ENCODE measurements around the gene ZNF571.

ZNF571 gene

DNA sequence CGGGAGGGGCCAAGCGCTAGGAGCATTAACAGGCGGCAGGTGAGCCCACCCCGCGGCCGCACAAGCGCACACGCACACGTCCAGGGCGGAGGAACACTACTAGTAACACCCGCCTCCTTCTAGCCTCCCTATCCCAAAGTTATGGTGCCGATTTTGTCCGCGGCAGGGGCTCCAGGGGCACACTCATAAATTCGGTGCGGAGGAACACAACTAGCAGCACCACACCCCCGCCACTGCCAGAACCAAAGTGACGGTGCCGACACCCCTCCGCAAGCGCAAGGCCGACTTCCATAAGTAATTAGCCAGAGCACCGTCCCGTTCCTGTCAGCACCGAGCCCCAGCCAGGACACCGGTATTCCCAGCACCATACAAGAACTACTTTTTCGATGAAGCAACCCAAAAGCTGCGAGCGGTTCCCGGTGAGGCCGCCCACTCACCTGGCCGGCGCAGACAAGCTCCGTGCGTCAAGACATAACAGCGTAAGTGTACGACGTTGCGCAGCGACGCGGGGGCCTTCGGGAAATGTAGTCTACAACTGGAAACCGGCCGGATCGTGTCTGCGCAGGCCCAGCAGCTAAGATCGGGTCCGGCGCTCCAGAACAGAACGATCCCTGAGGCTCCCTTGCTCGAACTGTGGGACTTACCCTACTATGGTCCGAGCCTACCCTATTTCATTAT is at the start of gene ZNF571, which contains the start of gene ZNF540:
TSS of gene ZNF571 (minus strand) at position 489 of the 678 bp plus-strand sequence. CDS start 8,116 bp downstream, outside the sequence.
TSS of gene ZNF540 (plus strand) at position 573 of the 678 bp plus-strand sequence. CDS start 3,572 bp downstream, outside the sequence.
- DNase-seq (ENCODE audit: low read depth) = peak; percentile 58

DNA sequence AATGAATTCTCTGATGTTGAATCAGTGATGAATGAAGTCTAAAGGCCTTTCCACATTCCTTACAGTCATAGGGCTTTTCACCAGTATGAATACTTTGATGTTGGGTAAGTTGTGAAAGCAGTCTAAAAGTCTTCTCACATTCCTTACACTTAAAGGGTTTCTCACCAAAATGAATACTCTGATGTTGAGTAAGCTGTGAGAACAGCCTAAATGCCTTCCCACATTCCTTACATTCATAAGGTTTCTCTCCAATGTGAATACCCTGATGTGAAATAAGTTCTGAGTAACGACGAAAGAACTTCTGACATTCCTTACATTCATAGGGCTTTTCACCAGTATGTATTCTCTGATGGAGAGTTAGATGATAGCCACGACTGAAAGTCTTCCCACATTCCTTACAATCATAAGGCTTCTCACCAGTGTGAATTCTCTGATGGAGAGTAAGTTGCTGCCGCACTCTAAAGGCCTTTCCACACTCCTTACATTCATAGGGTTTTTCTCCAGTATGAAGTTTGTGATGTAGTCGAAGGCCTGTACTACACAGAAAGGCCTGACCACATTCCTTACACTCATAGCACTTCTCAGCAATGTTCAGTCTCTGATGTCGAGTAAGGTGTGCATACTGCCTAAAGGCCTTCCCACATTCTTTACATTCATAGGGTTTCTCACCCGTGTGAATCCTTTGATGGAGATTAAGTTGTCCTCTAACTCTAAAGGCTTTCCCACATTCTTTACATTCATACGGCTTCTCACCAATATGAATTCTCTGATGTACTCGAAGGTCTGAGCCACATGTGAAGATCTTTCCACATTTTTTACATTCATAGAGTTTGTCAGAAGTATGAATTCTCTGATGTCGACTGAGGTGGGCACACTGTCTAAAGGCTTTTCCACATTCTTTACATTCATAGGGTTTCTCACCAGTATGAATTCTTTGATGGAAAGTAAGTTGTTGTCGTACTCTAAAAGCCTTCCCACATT is 40.8 kb upstream of the ZNF571 start:
- DNase-seq (ENCODE audit: low read depth) = no peak

DNA sequence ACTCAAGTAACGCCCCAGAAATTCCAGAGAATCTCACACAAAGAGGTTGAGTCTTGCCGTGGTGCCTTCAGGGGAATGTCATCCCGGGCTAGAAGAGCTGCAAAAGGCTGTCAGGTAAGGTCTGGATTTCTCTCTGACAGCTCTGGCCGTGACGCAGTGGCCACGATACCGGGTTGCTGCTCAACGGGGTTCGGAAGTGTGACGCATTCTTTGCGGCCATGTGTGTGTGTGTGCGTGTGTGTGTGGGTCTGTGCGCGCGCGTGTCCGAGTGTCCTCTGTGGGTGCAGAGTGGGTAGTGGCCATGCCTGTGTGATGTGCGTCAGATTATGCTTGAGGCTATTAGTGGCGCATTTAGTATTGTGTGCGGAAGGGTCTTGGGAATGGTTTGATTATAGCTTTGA is 390 bp upstream of the ZNF571 start:
- DNase-seq (ENCODE audit: low read depth) = peak; percentile 21

DNA sequence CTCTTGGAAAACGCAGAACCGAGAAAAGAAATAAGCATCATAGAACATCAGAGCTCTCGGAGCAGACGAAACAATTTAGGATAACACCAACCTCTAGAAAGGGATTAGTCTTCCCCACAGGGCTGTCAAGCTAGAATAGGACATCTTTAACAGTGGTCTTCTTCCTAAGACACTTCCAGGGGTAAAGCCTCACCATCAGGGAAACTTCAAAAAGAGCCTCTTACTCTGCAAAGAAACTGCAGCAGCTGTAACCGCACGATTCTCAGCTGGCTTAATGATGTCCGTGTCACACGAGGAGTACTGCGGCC is 642 bp downstream of the ZNF571 start:
- DNase-seq (ENCODE audit: low read depth) = no peak

DNA sequence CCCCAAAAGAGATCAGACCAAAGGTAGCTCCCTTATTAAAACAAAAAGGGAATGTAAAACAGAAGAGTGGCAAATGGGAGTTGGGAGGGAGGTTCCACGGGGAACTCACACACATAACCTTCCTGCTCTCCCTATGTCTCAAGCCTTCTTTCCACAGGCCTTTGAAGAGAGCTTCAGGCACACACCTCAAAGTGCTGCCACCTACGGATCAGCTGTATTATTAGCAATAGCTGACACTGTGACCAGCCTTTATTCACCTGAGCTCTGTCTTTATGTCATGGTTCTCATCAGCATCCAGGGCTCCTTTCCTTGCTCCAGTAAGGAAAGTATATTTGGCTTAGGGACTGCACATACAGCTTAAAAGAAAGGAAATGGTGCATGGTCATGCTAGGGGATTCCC is 11.3 kb downstream of the ZNF571 start:
- DNase-seq (ENCODE audit: low read depth) = no peak

DNA sequence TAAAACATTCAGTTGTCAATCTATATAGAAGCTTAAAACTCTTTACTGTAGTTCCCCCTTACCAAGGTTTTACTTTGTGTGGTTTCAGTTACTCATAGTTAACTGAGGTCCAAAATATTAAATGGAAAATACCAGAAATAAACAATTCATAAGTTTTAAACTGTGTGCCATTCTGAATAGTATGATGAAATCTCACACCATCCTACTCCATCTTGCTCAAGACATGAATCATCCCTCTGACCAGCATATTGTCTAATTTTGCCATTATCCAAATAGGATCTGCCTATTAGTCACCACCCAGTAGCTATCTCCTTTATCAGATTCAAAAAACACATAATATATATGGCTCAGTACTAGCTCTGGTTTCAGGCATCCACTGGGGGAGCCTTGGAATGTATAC is 22.4 kb downstream of the ZNF571 start:
- DNase-seq (ENCODE audit: low read depth) = no peak

DNA sequence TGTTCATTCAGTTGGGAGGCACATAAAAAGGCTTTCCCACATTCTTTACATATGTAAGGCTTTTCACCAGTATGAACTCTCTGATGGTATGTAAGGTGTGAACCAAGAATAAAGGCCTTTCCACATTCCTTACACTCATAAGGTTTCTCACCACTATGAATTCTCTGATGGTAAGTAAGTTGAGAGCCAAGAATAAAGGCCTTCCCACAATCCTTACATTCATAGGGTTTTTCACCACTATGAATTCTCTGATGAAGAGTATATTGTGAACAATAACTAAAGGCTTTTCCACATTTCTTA is 29.3 kb downstream of the ZNF571 start:
- DNase-seq (ENCODE audit: low read depth) = no peak

DNA sequence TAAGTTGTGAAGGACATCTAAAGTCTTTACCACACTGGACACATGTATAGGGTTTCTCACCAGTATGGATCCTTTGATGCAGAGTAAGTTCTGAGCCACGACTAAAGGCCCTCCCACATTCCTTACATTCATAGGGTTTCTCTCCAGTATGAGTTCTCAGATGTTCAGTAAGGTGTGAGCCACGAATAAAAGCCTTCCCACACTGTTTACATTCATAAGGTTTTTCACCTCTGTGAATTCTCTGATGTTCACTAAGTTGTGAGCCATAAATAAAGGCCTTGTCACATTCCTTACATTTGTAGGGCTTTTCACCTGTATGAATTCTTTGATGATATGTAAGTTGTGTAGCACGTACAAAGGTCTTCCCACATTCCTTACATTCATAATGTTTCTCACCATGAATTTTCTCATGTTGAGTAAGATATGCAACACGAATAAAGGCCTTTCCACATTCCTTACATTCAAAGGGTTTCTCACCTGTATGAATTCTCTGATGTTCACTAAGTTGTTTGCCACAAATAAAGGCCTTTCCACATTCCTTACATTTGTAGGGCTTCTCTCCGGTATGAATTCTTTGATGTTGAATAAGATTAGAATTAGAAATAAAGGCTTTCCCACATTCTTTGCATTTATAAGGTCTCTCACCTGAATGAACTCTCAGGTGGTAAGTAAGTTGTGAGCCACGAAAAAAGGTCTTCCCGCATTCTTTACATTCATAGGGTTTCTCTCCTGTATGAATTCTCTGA is 29.8 kb downstream of the ZNF571 start:
- no peak for DNase-seq (ENCODE audit: low read depth)

DNA sequence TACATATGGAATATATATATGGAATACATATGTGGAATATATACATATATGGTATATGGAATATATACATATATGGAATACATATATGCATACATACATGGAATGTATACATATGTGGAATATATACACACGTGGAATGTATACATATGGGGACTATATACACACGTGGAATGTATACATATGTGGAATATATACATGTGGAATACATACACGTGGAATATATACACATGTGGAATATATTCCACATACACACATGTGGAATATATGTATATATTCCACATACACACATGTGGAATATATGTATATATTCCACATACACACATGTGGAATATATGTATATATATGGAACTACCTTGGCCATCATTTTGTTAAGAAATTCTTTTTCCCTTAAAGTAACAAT is 31.1 kb downstream of the ZNF571 start:
- no peak for DNase-seq (ENCODE audit: low read depth)

DNA sequence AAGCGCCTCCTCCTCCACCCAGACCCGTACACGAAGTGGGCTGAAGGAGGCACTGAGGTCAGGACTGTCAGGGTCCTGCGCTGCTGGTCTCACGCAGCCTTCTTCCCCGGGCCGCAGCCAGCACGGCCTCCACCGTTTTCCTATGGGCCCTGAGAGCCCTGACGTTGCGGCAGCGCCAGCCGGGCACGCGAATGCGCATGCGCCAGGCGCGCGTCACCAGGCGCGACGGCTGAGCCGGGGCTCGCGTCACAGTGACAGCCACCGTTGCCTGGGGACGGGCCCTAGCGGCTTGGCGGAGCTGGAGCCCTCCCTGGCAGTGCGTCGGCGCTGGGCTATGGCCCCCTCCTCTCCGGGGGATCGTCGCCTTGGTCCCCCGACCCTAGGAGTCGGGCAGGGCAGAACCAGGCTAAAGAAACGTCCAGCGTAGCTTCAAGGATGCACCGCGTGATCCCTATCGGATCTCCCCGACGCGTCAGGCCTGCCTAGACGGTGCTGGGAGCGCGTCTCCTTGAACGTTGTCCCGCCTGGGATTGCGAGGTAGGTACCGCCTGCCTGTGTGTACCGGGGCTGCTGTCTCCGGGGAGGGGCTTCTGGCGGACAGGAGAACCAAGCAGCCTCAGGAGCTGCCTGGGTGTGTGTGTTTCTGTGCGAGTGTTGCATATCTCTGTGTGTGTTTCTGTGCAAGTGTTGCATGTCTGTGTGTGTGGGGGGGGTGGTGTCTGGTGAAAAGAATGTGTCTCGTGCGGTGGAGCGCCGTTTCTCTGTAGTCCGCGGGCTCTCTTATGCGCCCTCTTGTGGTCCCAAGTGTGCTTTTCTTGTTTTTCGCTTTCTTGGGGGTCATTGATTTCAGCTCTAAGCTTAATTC is 43.2 kb downstream of the ZNF571 start:
- no peak for DNase-seq (ENCODE audit: low read depth)

DNA sequence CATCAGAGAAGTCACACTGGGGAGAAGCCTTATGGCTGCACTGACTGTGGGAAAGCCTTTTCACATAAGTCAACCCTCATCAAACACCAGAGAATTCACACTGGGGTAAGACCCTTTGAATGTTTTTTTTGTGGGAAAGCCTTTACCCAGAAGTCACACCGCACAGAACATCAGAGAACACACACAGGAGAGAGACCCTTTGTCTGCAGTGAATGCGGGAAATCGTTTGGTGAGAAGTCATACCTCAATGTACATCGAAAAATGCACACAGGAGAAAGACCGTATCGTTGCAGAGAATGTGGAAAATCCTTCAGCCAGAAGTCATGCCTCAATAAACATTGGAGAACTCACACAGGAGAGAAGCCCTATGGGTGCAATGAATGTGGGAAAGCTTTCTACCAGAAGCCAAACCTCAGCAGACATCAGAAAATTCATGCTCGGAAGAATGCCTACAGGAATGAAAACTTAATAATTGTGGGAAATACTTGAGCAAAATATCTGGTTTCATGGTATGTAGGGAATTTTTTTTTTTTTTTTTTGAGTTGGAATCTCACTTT is 57.1 kb downstream of the ZNF571 start:
- no peak for DNase-seq (ENCODE audit: low read depth)

DNA sequence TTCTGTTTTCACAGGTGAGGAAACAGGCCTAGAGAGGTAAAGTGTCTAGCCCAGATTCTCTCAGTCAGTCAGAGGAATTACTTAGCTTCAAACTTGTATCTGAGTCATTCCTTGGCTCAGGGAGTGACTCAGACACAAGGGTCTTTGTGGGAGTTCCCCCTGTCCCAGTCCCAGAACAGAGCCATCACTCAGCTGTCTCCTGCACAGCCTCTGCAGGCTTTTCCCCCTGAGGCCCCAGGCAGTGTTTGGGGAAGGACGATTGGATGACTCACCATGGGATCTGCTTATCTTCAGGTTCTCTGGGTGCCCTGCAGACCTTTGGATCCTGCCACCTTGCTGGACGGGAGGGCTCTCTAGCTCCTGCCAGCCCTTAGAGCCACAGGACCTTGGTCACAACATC is 74.7 kb downstream of the ZNF571 start:
- DNase-seq (ENCODE audit: low read depth) = no peak
